ENCODE data around the gene FBXW4. TPM values are rescaled to one million over a fixed set of nuclear protein-coding genes. Genes with fewer than 3 reads are reported as not detected.

FBXW4 gene
- total RNA-seq, 1 experiment from 2014 or later: 15.7 TPM

DNA sequence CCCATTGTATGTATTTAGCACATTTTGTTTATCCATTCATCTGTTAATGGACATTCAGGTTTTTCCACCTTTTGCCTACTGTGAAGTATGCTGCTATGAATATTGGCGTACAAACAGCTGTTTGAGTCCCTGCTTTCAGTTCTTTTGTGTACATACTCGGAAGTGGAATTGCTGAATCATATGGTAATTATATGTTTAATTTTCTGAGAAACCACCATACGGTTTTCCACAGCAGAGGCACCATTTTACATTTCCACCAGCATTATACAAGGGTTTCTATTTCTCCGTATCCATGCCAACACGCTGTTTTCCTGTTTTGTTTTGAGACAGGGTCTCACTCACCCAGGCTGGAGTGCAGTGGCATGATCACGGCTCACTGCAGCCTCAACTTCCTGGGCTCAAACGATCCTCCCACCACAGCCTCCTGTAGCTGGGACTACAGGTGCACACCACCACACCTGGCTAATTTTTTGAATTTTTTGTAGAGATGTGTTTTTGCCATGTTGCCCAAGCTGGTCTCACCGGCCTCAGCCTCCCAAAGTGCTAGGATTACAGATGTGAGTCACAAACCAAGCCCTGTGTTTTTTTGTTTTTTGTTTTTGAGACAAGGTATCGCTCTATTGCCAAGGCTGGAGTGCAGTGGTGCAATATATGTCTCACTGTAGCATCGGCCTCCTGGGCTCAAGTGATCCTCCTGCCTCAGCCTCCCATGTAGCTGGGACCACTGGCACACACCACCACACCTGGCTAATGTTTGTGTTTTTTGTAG is 22.1 kb upstream of the FBXW4 start:
- H3K27ac Mint-ChIP-seq (ENCODE audit: unreplicated experiment): peak overlapping the region; percentile 61
- no peaks in the 10 kb centered on the region for H3K36me3 Mint-ChIP-seq (ENCODE audit: insufficient read depth, unreplicated experiment)
- CTCF ChIA-PET: no interaction called here
- H3K27me3 Mint-ChIP-seq (ENCODE audit: unreplicated experiment): no peaks in the 10 kb centered on the region
- TF ChIP-seq, protein P1, sequence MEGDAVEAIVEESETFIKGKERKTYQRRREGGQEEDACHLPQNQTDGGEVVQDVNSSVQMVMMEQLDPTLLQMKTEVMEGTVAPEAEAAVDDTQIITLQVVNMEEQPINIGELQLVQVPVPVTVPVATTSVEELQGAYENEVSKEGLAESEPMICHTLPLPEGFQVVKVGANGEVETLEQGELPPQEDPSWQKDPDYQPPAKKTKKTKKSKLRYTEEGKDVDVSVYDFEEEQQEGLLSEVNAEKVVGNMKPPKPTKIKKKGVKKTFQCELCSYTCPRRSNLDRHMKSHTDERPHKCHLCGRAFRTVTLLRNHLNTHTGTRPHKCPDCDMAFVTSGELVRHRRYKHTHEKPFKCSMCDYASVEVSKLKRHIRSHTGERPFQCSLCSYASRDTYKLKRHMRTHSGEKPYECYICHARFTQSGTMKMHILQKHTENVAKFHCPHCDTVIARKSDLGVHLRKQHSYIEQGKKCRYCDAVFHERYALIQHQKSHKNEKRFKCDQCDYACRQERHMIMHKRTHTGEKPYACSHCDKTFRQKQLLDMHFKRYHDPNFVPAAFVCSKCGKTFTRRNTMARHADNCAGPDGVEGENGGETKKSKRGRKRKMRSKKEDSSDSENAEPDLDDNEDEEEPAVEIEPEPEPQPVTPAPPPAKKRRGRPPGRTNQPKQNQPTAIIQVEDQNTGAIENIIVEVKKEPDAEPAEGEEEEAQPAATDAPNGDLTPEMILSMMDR (IDR thresholded peaks at IDR 0.05; ENCODE audit: unreplicated experiment): no peak
- peaks cover 8% of the 10 kb centered on the region for H3K4me1 Mint-ChIP-seq (ENCODE audit: low read depth, unreplicated experiment)
- intact Hi-C loops (cut with micrococcal nuclease; ENCODE audit: unreplicated experiment): no loop called here
- no peaks in the 10 kb centered on the region for H3K9me3 Mint-ChIP-seq (ENCODE audit: low read depth, unreplicated experiment)
- no TSS peak for BruUV-seq (replicated peaks)
- peak; percentile 11 for DNase-seq
- no peak overlapping the region for H3K4me3 Mint-ChIP-seq (ENCODE audit: low read depth, unreplicated experiment)

DNA sequence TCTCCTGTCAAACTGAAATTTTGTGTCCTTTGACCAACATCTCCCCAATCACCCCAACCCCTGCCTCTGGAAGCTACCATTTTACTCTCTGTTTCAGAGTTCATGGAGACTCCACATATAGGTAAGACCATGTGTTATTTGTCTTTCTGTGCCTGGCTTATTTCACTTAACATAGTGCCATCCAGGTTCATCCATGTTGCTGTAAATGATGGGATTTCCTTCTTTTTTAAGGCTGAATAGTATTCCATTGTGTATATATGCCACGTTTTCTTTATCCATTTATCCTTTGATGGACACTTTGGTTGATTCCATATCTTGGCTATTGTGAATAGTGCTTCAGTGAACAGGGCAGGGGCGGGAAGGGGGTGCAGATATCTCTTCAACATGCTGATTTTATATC is 18.0 kb upstream of the FBXW4 start:
- no peak for DNase-seq
- no peaks in the 10 kb centered on the region for H3K36me3 Mint-ChIP-seq (ENCODE audit: insufficient read depth, unreplicated experiment)
- no peak overlapping the region for H3K27ac Mint-ChIP-seq (ENCODE audit: unreplicated experiment)
- H3K4me3 Mint-ChIP-seq (ENCODE audit: low read depth, unreplicated experiment): no peak overlapping the region
- CTCF ChIA-PET: interaction anchor here (0.6 kb wide), 1 partner anchor 127 kb away, joined by 3 read pairs; no protein-coding TSS in a partner anchor
- TF ChIP-seq, protein P1 (IDR thresholded peaks at IDR 0.05; ENCODE audit: unreplicated experiment): no peak
- no peaks in the 10 kb centered on the region for H3K27me3 Mint-ChIP-seq (ENCODE audit: unreplicated experiment)
- BruUV-seq (replicated peaks): no TSS peak
- intact Hi-C loops (cut with micrococcal nuclease; ENCODE audit: unreplicated experiment): no loop called here
- H3K9me3 Mint-ChIP-seq (ENCODE audit: low read depth, unreplicated experiment): no peaks in the 10 kb centered on the region
- H3K4me1 Mint-ChIP-seq (ENCODE audit: low read depth, unreplicated experiment): peaks cover 8% of the 10 kb centered on the region

DNA sequence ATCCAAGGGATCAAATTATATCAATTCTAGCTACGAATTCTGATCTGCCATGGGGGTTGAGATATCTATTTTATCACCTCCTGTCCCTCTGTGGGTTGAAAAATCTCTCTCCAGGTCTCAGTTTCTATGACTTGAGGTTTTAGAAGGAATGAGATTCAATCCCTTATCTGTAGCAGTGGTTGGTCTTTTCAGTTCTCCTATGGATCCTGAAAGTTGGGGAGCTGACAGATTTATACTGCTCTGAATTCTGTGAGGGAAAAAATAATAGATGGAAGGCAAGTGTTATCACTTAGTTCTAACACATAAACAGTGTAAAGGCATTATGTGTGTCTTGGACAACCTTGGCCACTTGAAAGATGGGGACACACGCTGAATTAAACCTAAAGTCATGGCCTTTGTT is 15.8 kb upstream of the FBXW4 start:
- Mint-ChIP-seq H3K4me1 (ENCODE audit: low read depth, unreplicated experiment) (no peaks in the 10 kb centered on the region), H3K27ac (ENCODE audit: unreplicated experiment) (no peak overlapping the region), H3K4me3 (ENCODE audit: low read depth, unreplicated experiment) (no peak overlapping the region), H3K9me3 (ENCODE audit: low read depth, unreplicated experiment) (no peaks in the 10 kb centered on the region), H3K27me3 (ENCODE audit: unreplicated experiment) (no peaks in the 10 kb centered on the region), H3K36me3 (ENCODE audit: insufficient read depth, unreplicated experiment) (no peaks in the 10 kb centered on the region)
- CTCF ChIA-PET: no interaction called here
- DNase-seq: no peak
- TF ChIP-seq, protein P1 (IDR thresholded peaks at IDR 0.05; ENCODE audit: unreplicated experiment): no peak
- intact Hi-C loops (cut with micrococcal nuclease; ENCODE audit: unreplicated experiment): no loop called here
- no TSS peak for BruUV-seq (replicated peaks)

DNA sequence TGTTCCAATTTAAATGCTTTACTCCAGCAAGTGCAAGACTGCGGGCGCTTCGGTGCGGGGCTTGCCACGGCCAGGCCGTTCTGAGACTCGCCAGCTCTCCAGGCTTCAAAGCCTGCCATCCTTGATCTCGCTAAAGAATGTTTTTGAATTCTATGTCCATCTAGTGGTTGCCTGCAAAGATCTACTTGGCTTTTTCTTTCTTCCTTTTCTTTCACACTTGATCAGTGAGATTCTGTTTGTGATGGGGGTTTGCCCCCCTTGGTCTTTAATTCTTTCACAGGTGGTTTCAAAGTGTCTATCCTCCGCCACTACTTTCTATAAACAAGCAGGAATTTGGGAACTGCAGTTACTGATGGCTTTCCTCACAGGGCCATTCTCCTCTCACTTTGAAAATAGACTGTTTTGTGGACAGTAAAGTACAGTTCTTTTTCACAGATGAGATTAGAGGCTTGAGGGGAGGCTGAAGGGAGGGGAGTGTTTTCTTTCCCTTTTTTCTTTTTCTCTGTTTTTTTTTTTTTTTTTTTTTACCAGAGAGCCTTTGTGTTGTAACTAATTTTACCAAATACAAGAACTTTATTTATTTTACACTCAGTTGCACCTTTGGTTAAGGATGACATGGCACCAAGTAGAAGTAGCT is 15.2 kb upstream of the FBXW4 start:
- no peaks in the 10 kb centered on the region for H3K36me3 Mint-ChIP-seq (ENCODE audit: insufficient read depth, unreplicated experiment)
- CTCF ChIA-PET: no interaction called here
- DNase-seq: no peak
- H3K27ac Mint-ChIP-seq (ENCODE audit: unreplicated experiment): no peak overlapping the region
- no TSS peak for BruUV-seq (replicated peaks)
- intact Hi-C loops (cut with micrococcal nuclease; ENCODE audit: unreplicated experiment): no loop called here
- H3K4me1 Mint-ChIP-seq (ENCODE audit: low read depth, unreplicated experiment): no peaks in the 10 kb centered on the region
- no peak overlapping the region for H3K4me3 Mint-ChIP-seq (ENCODE audit: low read depth, unreplicated experiment)
- no peaks in the 10 kb centered on the region for H3K9me3 Mint-ChIP-seq (ENCODE audit: low read depth, unreplicated experiment)
- TF ChIP-seq, protein P1 (IDR thresholded peaks at IDR 0.05; ENCODE audit: unreplicated experiment): no peak
- H3K27me3 Mint-ChIP-seq (ENCODE audit: unreplicated experiment): no peaks in the 10 kb centered on the region
